M059J (cell line): ENCODE results near the gene LNP1. TPM values are rescaled to one million over a fixed set of nuclear protein-coding genes. Genes with fewer than 3 reads are reported as not detected.
"Not testable (repeated sequence)": the region's sequence is repeated elsewhere in the genome, so short reads cannot be mapped to it uniquely, and the experiment has no call there.

Source experiments
- DNase-seq: peaks from one replicate; pipeline ENCODE4 v3.0.0-alpha.2; 2012; ENCODE audit warnings: low read depth
- total RNA-seq: library from RNA; depleted of rRNA; stranded (reverse); fragments of >200 nt; shearing (Covaris generic); gene quantifications from 2 replicates; pipeline ENCODE4 v1.2.3, GENCODE V29; 2014; rRNA removed

Gene LNP1
- total RNA-seq: 7.1 and 11.2 TPM in 2 replicates

- peak; percentile 99 for DNase-seq
Measured at GRCh38 chr3:100400780-100401673, at the start of gene LNP1, which contains the start of gene TOMM70. TSS of gene LNP1 (plus strand) at chr3:100401539. CDS start at chr3:100429730, 28,191 bp downstream. TSS of gene TOMM70 (minus strand) at chr3:100401089. CDS start at chr3:100400949, 140 bp downstream.

- not testable (repeated sequence) for DNase-seq
Measured at GRCh38 chr3:100351770-100352169, 49.6 kb upstream of the LNP1 start.

- DNase-seq: no peak
Measured at GRCh38 chr3:100352296-100353231, 48.8 kb upstream of the LNP1 start.

GRCh38 chr3:100354850-100355249, 46.5 kb upstream of the LNP1 start:
- no peak for DNase-seq

- no peak for DNase-seq
Measured at GRCh38 chr3:100358413-100358812, 42.9 kb upstream of the LNP1 start.

GRCh38 chr3:100359035-100359434, 42.3 kb upstream of the LNP1 start:
- no peak for DNase-seq

- no peak for DNase-seq
Measured at GRCh38 chr3:100360757-100361496, 40.4 kb upstream of the LNP1 start.

GRCh38 chr3:100361897-100362296, 39.4 kb upstream of the LNP1 start:
- no peak for DNase-seq

GRCh38 chr3:100364421-100364820, 36.9 kb upstream of the LNP1 start:
- no peak for DNase-seq

- no peak for DNase-seq
Measured at GRCh38 chr3:100366424-100366823, 34.9 kb upstream of the LNP1 start.

GRCh38 chr3:100368441-100368840, 32.9 kb upstream of the LNP1 start:
- DNase-seq: no peak

GRCh38 chr3:100370756-100371155, 30.6 kb upstream of the LNP1 start:
- DNase-seq: no peak

- no peak for DNase-seq
Measured at GRCh38 chr3:100374521-100374920, 26.8 kb upstream of the LNP1 start.

GRCh38 chr3:100376301-100376700, 25.0 kb upstream of the LNP1 start:
- DNase-seq: no peak

- no peak for DNase-seq
Measured at GRCh38 chr3:100384733-100385525, 16.4 kb upstream of the LNP1 start.

GRCh38 chr3:100386437-100387074, 14.8 kb upstream of the LNP1 start:
- DNase-seq: no peak

- no peak for DNase-seq
Measured at GRCh38 chr3:100389025-100389424, 12.3 kb upstream of the LNP1 start.

- DNase-seq: no peak
Measured at GRCh38 chr3:100395679-100396431, 5.5 kb upstream of the LNP1 start.

GRCh38 chr3:100396967-100397366, 4.4 kb upstream of the LNP1 start:
- no peak for DNase-seq
